Esophagus squamous epithelium (tissue), 4 donors: ENCODE data around the gene PRR35.

ENCODE experiments used
- POLR2A ChIP-seq, 4 donors: fragments of 450-650 bp; IDR thresholded peaks; one replicate each; pipeline ENCODE4 v1.6.1; 2017; ENCODE audit warnings: antibody characterized with exemption in 4 of 4, mild to moderate bottlenecking in 4 of 4, moderate library complexity in 3 of 4
- TF ChIP-seq, protein P1 (sequence below), 6 experiments: fragments of 450-650 bp in 4 of 6; fragments of 200-600 bp in 2 of 6; sonication (generic) in 2 of 6; IDR thresholded peaks; one replicate each; pipeline ENCODE4 v1.5.1; 2016 to 2019; ENCODE audit warnings: antibody characterized with exemption in 6 of 6, mild to moderate bottlenecking in 4 of 6, moderate library complexity in 4 of 6

DNA sequence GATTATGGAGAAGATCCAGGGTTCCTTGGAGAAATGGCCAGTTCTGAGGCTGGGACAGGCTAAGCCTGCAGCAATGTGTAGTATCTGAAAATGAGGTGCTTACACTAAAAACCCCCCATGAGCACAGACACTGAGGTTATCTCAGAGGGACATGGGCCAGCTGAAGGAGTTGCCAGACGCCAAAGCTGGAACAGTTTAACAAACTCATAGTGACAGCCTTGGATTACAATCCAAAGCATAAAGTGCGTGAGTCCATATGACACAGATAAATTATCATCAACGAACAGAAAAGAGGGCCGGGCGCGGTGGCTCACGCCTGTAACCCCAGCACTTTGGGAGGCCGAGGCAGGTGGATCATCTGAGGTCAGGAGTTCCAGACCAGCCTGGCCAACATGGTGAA lies 43.9 kb upstream of the PRR35 start:
- TF ChIP-seq, protein P1, sequence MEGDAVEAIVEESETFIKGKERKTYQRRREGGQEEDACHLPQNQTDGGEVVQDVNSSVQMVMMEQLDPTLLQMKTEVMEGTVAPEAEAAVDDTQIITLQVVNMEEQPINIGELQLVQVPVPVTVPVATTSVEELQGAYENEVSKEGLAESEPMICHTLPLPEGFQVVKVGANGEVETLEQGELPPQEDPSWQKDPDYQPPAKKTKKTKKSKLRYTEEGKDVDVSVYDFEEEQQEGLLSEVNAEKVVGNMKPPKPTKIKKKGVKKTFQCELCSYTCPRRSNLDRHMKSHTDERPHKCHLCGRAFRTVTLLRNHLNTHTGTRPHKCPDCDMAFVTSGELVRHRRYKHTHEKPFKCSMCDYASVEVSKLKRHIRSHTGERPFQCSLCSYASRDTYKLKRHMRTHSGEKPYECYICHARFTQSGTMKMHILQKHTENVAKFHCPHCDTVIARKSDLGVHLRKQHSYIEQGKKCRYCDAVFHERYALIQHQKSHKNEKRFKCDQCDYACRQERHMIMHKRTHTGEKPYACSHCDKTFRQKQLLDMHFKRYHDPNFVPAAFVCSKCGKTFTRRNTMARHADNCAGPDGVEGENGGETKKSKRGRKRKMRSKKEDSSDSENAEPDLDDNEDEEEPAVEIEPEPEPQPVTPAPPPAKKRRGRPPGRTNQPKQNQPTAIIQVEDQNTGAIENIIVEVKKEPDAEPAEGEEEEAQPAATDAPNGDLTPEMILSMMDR (IDR thresholded peaks at IDR 0.05), result no peak
- no peak for TF ChIP-seq POLR2A (IDR thresholded peaks at IDR 0.05)
